Measurements from ENCODE around the gene LSM7.

LSM7 gene

GRCh38 chr19:2320049-2320448 lies 8.3 kb downstream of the LSM7 start:
- H3K4me3 ChIP-seq (ENCODE audit: low read depth, low read length), result no peak overlapping the region
- DNase-seq (ENCODE audit: low read depth), result no peak
- no peak for TF ChIP-seq CTCF (IDR thresholded peaks at IDR 0.05; ENCODE audit: control insufficient read depth, extremely low read depth, insufficient read depth)

- no peak for DNase-seq (ENCODE audit: low read depth)
- no peak for TF ChIP-seq CTCF (IDR thresholded peaks at IDR 0.05; ENCODE audit: control insufficient read depth, extremely low read depth, insufficient read depth)
- H3K4me3 ChIP-seq (ENCODE audit: low read depth, low read length), result no peak overlapping the region
Measured at GRCh38 chr19:2319551-2319950, 8.8 kb downstream of the LSM7 start.

- DNase-seq (ENCODE audit: low read depth), result no peak
- H3K4me3 ChIP-seq (ENCODE audit: low read depth, low read length), result no peak overlapping the region
- no peak for TF ChIP-seq CTCF (IDR thresholded peaks at IDR 0.05; ENCODE audit: control insufficient read depth, extremely low read depth, insufficient read depth)
Measured at GRCh38 chr19:2318923-2319322, 9.5 kb downstream of the LSM7 start.

- no peak overlapping the region for H3K4me3 ChIP-seq (ENCODE audit: low read depth, low read length)
- no peak for TF ChIP-seq CTCF (IDR thresholded peaks at IDR 0.05; ENCODE audit: control insufficient read depth, extremely low read depth, insufficient read depth)
- no peak for DNase-seq (ENCODE audit: low read depth)
Measured at GRCh38 chr19:2317756-2318155, 10.6 kb downstream of the LSM7 start.

GRCh38 chr19:2317300-2317699 lies 11.1 kb downstream of the LSM7 start:
- no peak for TF ChIP-seq CTCF (IDR thresholded peaks at IDR 0.05; ENCODE audit: control insufficient read depth, extremely low read depth, insufficient read depth)

GRCh38 chr19:2315818-2316353 lies 12.5 kb downstream of the LSM7 start:
- TF ChIP-seq CTCF (IDR thresholded peaks at IDR 0.05; ENCODE audit: control insufficient read depth, extremely low read depth, insufficient read depth), result peak; percentile 77
- H3K4me3 ChIP-seq (ENCODE audit: low read depth, low read length), result no peak overlapping the region
- no peak for DNase-seq (ENCODE audit: low read depth)

More at GRCh38 chr19:2317300-2317699, 11.1 kb downstream of the LSM7 start:
- no peak overlapping the region for H3K4me3 ChIP-seq (ENCODE audit: low read depth, low read length)
- DNase-seq (ENCODE audit: low read depth), result no peak

GRCh38 chr19:2315121-2315817 lies 13.1 kb downstream of the LSM7 start:
- H3K4me3 ChIP-seq (ENCODE audit: low read depth, low read length), result no peak overlapping the region
- TF ChIP-seq CTCF (IDR thresholded peaks at IDR 0.05; ENCODE audit: control insufficient read depth, extremely low read depth, insufficient read depth), result no peak

More at GRCh38 chr19:2315121-2315817, 13.1 kb downstream of the LSM7 start:
- no peak for DNase-seq (ENCODE audit: low read depth)
